CD4-positive, alpha-beta T cell treated with Interleukin-6 for 4 hours (primary cell): Measurements from ENCODE around the gene CCM2.

ENCODE experiments used
- DNase-seq: peaks from one replicate; pipeline ENCODE4 v3.0.0-alpha.2; 2020; ENCODE audit warnings: mixed read lengths

CCM2 gene

GRCh38 chr7:45085619-45086200 is 85.7 kb downstream of the CCM2 start:
- DNase-seq, result no peak

- no peak for DNase-seq
Observed at GRCh38 chr7:45086331-45087065, 86.5 kb downstream of the CCM2 start.

GRCh38 chr7:45087301-45088145 is 87.5 kb downstream of the CCM2 start:
- no peak for DNase-seq

DNA sequence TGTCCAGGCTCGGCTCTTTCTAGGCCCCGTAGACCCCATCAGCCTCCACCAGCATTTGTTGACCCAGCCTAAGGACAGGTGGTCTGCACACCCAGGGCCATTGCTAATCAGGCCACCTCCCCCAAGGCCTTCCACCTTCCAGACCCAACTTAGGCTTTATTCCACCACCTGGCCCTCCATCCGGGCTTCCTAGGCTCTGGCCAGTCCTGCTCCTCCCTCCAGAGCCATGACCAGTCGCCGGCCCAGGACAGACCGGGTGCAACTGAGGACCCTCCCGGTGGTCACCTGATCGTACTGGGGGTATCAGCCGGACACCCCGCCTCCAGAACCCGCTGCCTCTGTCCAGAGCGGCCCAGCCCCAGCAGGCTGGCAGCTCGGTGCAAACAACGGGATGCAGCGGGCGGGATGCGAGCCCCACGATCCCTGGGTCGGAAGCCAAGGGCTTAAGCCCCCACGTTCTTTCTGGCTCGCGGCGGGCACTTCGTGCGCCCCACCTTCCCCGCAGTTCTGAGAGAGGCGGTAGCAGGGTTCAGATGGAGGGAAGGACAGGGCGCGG is 88.2 kb downstream of the CCM2 start:
- no peak for DNase-seq

DNA sequence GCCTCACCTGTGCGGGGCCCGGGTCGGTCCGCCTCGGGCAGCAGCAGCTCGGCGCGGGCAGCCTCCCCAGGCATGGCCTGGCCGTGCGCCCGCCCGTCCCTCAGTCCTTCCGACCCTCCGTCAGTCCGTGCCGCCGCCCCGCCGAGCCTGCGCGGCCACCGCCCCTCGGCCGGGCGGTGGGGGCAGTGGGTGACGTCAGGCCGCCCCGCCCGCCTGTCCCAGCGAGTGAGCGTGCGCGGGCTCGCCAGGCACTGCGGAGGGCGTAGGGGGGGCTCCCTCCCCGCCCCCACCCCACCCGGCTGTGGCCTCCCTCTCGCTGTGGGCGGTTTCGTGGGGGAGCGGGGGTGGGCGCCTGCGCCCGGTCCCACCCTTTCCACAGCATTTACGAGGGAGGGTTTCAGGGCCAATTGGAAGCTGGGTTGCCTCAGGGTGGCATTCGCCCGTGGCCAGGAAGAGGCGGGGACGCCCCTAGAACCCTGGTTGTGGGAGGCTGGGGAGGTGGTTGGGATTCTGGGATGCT is 88.9 kb downstream of the CCM2 start, which contains the start of gene NACAD:
Gene NACAD (minus strand): TSS at position 149 of the 520 bp plus-strand sequence. CDS start 75 bp downstream, at position 74.
- DNase-seq, result peak; percentile 17

DNA sequence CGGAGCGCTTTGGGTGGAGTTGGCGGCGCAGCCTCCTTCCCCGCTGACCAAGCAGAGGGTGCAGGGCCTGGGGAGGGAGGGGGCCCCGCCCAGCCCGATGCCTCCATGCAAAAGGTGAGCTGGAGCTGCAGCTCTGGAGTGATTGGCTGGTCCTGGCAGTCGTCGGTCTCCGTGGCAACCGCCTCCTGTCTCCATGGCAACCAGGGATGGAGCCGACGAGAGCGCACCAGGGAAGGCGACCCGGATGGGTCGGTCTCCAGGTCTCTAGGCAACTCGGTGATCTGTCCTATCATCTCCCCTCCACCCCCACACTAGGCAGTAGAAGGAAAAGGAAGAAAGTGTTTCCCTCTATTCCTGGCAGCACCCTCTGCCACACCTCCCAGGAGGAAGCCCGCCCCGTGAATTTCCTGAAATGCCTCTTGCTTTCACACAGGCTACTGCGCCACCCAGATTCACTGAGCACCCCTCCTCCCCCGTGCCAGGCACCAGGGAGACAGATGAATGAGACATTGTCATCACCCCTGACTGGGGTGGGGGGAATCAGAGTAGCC is 89.4 kb downstream of the CCM2 start:
- DNase-seq, result peak; percentile 58

GRCh38 chr7:45092100-45092930 is 92.3 kb downstream of the CCM2 start:
- DNase-seq, result no peak

DNA sequence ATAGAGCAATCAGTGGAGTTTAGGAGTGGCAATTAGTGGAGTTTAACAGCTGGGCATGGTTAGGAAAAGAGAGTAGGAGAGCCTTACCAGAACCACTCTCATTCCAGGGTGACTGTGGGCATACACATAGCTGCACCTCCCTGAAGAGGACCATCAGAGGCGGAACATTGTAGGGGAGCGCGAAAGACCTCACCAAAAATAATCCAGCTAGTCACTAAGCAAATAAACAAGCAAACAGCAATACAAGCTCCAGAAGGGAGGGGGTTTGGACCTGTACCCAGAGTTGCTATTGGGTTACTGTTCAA is 92.9 kb downstream of the CCM2 start:
- DNase-seq, result no peak

DNA sequence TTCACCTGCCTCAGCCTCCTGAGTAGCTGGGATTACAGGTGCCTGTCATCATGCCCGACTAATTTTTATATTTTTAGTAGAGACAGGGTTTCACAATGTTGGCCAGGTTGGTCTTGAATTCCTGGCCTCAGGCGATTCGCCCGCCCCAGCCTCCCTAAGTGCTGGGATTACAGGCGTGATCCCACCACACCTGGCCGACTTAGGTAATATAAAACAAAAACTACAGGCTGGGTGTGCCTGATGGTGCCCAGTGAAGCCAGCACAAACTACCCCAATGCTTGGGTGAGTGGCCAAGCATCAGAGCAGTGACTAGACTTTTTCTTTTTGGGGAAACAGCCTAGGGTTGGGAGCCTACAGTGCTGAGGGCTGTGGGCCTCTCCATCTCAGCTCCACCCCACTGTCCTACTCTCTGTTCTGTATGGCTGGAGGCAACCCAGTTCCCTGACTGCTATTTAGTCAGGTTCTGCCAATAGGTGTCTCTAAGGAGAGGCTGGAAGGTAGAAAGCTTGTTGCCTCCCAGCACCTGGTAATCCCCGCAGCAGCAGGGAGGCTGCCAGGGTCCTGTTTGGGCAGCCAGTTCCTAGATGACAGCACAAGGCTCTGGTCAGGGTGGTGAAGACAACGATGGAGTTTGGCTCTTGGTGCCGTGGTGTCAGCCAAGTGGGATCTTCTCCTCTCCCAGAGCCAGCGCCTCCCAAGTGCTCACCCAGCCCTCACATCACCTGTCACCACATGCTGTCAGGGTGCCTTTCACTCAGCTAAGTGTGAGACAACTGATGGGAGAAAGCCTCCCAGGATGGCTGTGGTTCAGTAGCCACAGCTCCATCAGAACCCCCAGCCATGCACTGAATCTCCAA is 99.2 kb downstream of the CCM2 start:
- DNase-seq, result no peak

- DNase-seq, result no peak
Observed at GRCh38 chr7:45099891-45100760, 100.1 kb downstream of the CCM2 start.

DNA sequence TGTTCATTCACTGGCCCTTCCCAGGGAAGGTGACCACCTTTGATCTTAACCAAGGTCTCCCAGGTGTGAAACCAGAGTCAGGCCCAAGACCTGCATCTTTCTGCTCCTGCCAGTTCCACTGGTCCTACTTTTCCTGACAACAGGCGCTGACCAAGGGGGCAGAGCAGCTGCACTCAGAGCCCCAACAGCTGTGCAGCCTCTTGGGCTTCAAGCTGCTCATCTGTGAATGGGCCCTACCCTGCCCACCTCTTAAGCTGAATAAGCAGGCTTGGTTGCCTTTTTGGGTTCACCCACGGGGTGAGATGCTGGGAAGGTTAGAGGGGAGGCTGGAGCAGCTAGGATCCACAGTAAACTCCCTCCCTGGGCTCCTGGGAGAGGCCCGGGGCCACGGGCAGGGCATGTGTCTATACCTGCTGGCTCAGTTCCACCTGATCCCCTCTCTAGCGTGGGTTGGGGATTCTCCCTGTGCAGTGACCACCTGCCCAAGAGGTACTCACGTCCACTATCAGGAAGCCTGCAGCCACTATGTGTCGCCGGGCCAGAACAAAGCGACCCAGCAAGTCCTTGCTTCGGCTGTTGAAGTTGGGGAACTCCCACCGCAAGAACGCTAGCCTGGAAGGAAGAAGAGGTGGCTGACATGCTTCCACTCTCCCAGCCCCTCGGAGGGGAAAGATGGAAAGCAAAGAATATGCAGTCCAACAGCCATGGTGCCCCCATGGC is 100.9 kb downstream of the CCM2 start:
- no peak for DNase-seq

DNA sequence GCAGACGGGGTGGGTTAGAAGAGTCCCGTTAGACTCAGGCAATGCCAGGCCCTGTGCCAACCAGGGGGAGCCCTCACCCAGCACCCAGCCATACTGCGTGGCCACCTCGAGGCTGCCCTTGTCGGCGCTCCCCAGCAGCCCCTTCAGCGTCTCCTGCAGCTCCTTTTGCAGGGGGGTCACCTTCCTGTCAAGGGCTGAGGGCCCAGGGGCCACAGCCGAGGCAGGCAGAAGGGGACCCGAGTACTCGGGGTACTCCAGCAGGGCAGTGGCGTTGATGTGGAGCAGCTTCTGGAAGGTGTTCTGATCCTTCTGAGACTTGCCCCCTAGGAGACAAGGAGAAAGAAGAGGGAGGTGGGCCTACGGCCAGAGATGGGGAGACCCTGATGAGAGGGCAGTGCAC is 101.7 kb downstream of the CCM2 start:
- DNase-seq, result no peak

- DNase-seq, result no peak
Observed at GRCh38 chr7:45102785-45103712, 103.0 kb downstream of the CCM2 start.

GRCh38 chr7:45103958-45104843 is 104.2 kb downstream of the CCM2 start:
- no peak for DNase-seq

GRCh38 chr7:45104844-45105587 is 105.0 kb downstream of the CCM2 start:
- no peak for DNase-seq

GRCh38 chr7:45105588-45106188 is 105.7 kb downstream of the CCM2 start:
- no peak for DNase-seq
